ENCODE measurements around the gene OPN4.
"Not testable (repeated sequence)": the region's sequence is repeated elsewhere in the genome, so short reads cannot be mapped to it uniquely, and the experiment has no call there.

OPN4 gene, protein sequence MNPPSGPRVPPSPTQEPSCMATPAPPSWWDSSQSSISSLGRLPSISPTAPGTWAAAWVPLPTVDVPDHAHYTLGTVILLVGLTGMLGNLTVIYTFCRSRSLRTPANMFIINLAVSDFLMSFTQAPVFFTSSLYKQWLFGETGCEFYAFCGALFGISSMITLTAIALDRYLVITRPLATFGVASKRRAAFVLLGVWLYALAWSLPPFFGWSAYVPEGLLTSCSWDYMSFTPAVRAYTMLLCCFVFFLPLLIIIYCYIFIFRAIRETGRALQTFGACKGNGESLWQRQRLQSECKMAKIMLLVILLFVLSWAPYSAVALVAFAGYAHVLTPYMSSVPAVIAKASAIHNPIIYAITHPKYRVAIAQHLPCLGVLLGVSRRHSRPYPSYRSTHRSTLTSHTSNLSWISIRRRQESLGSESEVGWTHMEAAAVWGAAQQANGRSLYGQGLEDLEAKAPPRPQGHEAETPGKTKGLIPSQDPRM

DNA sequence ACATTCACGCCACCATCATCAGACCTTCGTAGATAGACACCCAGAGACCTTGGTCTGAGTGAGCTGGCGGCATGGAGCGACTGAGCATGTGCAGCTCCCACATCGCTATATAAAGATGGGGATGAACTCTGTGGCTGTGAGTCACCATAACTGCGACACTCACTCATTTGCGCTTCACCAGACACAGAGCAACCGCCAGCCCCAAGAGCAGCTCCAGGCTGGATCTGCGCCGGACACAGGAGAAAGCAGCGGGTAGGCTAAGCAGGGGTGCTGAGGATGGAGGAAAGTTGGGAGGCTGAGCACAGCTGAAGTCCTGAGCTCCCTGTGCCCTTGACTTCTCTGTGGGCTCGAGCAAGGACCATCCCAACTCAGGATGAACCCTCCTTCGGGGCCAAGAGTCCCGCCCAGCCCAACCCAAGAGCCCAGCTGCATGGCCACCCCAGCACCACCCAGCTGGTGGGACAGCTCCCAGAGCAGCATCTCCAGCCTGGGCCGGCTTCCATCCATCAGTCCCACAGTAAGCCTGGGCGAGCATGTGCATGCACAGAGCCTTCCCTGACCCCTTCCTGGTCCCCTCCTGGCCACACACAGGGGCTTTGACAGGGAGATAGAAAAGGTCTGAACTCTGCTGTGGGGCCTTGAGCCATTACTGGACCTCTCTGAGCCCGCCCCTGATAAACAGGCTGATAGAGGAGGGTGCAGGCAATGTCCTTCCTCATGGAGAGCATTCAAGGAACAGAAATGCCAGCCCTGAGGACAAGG is at the start of gene OPN4:
Gene OPN4 (plus strand): TSS at position 137 of the 762 bp plus-strand sequence. CDS start 237 bp downstream, at position 374.
- DNase-seq (ENCODE audit: low spot score), result no peak

DNA sequence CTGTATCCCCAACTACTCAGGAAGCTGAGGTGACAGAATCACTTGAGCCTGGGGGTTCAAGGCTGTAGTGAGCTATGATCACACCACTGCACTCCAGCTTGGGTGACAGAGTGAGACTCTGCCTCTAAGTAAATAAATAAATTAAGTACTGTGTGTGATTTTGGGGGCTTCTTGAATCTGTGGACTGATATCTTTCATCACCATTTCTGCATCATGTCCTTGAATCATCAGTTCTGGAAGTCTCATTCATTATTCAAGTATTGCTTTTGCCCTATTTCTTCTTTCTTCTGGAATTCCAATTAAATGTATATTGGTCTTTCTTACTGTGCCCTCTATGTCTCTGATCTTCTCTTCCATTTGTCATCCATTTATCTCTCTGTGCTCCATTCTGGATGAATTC is 46.7 kb upstream of the OPN4 start:
- DNase-seq (ENCODE audit: low spot score), result no peak

DNA sequence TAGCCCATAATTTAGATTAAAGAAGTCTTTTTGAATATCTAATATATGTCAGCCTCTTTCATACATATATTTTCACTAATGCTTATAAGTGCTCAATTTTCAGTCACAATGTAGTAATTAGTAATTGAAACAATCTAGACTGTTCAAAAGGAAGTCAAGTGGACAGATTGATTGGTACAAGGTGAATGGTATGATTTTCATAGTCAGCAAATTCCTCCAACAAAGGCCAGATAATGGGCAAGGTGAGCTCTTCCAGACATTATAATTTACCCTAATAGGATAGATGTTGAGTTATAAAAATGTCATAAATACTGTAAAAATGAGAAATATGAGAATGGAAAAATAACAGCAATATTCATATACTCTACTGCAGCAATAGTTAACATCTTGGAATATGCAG is 44.4 kb upstream of the OPN4 start:
- DNase-seq (ENCODE audit: low spot score), result no peak

DNA sequence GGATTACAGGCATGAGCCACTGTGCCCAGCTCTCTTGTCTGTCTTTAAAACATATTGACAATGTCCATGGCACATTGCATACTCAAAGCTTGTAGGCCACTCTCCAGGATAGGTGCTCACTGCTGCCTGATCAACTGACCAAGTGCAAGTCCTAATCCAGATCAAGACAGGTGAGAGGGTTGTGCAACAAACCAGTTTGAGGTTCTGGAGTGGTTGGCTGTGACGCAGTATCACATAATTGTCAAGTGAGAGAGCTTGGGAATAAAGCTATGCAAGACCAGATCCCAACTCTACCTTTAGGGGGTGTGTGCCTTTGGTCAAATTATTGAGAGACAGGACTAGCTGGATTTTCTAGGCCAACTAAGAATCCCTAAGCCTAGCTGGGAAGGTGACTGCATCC is 43.0 kb upstream of the OPN4 start:
- DNase-seq (ENCODE audit: low spot score), result no peak

DNA sequence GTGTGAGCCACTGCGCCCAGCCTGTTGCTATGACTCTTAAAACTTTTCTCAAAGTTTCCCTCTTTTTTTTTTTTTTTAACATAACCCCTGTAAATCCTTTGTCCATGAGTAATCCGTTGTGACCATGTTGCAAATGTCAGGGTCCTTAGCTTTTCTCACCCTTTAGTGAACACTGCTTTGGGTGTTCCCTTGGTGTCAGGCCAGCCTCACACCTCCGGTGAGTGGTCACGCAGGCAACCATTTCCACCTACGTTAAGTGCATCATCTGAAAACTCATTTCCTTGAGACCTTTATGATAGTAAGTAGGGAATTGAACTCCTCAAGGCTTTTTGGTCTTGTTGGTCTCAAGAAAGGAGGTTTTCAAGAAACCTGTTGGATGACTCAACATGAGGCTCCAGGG is 41.3 kb upstream of the OPN4 start:
- no peak for DNase-seq (ENCODE audit: low spot score)

DNA sequence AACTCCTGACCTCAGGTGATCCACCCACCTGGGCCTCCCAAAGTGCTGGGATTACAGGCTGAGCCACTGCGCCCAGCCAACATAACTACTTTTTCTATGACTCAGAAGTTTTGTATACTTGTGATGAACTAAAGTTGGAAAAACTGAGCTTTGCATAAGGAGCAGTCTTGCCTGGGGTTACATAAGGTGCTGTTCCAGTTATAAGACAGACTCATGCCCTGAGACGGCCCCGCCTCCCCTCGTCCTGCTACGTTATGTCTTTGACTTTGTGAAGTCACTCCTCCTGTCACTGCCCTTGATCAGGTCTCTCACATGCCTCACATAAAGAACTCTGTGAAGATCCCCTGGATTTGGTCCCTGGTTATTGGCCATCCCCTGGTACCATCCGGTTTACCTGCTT is 40.4 kb upstream of the OPN4 start:
- no peak for DNase-seq (ENCODE audit: low spot score)

DNA sequence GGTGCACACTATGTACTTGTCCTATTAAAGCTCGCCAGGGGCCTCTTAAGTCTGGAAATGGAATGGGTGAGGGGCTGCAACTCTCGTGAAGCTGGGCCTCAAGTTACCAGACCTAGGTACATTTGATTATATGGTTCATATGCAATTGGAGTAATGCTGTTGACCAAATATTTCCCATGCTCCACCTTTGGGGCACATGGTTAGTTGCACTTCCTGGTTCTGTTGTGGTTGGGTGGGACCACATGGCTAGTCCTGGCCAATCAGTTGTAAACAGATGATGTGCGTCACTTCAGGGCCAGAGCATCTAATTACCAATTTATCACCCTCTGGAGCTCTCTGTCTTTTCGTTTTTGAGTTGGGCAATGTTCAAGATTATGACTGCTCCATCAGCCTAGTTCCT is 39.5 kb upstream of the OPN4 start:
- no peak for DNase-seq (ENCODE audit: low spot score)

GRCh38 chr10:86617278-86617677 is 37.1 kb upstream of the OPN4 start:
- DNase-seq (ENCODE audit: low spot score), result not testable (repeated sequence)

DNA sequence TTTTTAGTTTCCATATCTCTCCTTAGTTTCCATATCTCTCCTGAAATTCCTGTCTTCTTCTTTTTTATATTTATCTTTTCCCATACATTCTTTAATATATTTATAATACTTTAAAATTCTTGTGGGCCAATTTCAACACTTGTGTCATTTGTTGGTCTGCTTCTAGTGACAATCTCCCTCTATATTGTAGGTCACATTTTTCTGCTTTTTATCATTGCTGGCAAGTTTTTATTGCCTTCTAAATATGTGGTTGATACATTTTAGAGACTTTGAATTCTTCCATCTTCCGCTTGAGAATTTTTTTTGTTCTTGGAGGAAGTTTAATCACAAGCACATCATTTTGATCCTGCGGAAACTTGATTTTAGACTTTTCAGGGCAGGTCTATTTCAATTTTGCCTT is 26.0 kb upstream of the OPN4 start:
- DNase-seq (ENCODE audit: low spot score), result no peak

GRCh38 chr10:86630079-86630478 is 24.3 kb upstream of the OPN4 start:
- no peak for DNase-seq (ENCODE audit: low spot score)

- DNase-seq (ENCODE audit: low spot score), result no peak
These were observed 22.1 kb upstream of the OPN4 start for GRCh38 chr10:86632009-86632800.

DNA sequence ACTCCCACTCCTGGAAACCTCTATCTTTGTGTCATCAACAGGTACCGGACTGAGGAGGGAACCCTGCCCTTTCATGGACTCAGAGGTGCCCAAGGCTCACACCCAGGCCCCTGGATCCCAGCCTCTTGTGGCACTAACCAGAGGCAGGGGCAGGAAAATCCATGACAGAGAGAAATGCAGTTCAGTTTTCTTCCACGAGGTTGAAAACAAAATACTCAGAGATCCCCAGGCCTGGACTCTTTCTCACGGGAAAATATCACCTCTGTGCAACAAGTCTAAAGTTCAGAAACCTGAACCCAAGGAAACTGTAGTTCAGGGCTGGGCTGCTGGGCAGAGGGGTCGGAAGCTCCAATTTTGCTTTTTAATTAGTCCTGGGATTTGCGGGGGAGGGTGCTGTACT is 21.4 kb upstream of the OPN4 start:
- DNase-seq (ENCODE audit: low spot score), result no peak

- no peak for DNase-seq (ENCODE audit: low spot score)
These were observed 18.9 kb upstream of the OPN4 start for GRCh38 chr10:86635402-86635801.

GRCh38 chr10:86636311-86636710 is 18.0 kb upstream of the OPN4 start:
- no peak for DNase-seq (ENCODE audit: low spot score)

DNA sequence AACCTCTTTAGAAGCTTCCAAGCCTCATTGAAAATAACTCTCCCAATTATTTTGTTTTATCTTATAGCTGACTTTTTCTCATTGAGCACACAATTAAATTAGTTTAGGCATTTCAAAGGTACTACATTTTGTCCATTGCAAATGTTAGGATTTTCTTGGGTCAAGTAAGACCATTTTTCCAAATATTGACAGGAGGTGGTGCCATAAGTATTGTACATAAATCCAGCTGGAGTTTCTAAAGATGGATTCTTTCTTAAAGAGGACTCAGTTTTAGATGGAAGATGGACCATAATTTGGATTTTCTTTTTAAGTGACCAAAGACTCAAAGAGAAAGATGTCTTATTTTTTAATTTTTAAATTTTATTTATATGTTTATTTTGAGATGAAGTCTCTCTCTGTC is 12.3 kb upstream of the OPN4 start:
- no peak for DNase-seq (ENCODE audit: low spot score)

DNA sequence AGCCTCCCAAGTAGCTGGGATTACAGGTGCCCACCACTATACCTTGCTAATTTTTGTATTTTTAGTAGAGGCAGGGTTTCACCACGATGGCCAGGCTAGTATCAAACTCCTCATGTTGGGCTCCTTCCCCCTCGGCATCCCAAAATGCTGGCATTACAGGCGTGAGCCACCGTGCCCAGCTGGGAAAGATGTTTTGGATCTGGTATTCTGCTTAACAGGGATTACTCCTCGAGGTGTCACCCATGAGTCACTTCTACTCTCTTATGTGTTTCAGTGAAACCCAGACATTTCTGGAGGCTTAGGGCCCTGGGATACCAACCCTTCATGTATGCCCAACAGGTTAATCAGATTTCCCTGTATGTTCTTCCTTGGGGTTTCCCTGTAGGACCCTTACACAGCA is 11.8 kb upstream of the OPN4 start:
- DNase-seq (ENCODE audit: low spot score), result no peak

- DNase-seq (ENCODE audit: low spot score), result no peak
These were observed 10.1 kb upstream of the OPN4 start for GRCh38 chr10:86644152-86644793.

- no peak for DNase-seq (ENCODE audit: low spot score)
These were observed 9.4 kb upstream of the OPN4 start for GRCh38 chr10:86644794-86645445.

DNA sequence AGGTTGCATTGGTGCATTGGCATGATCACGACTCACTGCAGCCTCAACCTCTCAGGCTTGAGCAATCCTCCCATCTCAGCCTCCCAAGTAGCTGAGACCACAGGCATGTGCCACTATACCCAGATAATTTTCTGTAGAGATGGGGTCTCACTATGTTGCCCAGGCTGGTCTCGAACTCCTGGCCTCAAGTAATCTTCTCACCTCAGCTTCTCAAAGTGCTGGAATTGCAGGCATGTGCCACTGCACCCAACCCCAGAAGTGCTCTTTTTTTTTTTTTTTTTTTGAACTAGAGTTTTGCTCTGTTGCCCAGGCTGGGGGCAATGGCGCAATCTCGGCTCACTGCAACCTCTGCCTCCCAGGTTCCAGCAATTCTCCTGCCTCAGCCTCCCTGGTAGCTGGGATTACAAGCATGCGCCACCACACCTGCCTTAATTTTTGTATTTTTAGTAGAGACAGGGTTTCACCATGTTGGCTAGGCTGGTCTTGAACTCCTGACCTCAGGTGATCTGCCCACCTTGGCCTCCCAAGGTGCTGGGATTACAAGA is 8.7 kb upstream of the OPN4 start:
- DNase-seq (ENCODE audit: low spot score), result not testable (repeated sequence)

DNA sequence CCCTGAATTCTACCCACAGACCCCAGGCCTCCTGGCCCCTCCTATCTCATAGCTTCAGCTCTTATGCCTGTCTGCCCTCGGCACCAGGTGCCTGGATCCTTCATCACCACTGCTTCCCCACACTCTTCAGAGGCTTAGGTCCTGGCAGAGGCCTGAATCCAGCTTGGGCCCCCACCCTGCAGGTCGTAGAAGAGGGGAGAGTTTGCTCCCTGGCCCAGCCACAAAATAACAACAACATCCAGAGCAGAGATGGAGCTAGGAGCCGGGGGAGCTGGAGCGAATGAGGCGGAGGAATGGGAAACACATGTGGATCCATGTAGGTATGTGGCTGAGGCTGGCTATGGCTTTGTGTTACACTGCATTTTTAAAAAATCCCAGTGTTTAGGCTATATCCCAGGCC is 7.8 kb upstream of the OPN4 start:
- DNase-seq (ENCODE audit: low spot score), result no peak

DNA sequence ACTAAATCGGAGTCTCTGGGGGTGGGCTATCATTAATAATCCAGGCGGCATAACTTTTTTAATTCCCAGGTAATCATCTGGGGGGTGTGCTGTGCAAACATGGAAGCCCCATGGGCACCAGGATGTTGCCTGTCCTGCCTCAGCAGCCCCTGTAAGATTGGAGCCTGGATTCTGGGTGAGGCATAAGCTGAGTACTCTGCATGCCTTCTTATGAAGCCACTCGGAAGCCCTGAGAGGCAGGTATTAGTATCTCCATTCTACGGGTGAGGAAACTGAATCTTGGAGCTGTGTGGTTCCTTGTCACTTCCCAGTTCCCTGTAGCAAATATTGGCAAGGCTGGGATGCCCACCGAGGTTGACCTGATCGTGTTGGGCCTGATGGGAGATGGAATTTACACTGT is 7.4 kb upstream of the OPN4 start:
- DNase-seq (ENCODE audit: low spot score), result no peak

All from CD4-positive, alpha-beta T cell treated with Interleukin-2 at 100 ng/mL for 4 hours (primary cell).